Stimulated activated CD4-positive, alpha-beta T cell treated with anti-CD3 and anti-CD28 coated beads, Interleukin-1b, Interleukin-23, amount 100 ng/mL, for 24 hours (primary cell): ENCODE data around the gene ACSL6.

Source experiments
- DNase-seq, 4 experiments: peaks; one replicate each; pipeline ENCODE4 v3.0.0-alpha.2; 2020; ENCODE audit warnings: low read depth in 4 of 4, low spot score in 1 of 4

The ACSL6 gene, protein sequence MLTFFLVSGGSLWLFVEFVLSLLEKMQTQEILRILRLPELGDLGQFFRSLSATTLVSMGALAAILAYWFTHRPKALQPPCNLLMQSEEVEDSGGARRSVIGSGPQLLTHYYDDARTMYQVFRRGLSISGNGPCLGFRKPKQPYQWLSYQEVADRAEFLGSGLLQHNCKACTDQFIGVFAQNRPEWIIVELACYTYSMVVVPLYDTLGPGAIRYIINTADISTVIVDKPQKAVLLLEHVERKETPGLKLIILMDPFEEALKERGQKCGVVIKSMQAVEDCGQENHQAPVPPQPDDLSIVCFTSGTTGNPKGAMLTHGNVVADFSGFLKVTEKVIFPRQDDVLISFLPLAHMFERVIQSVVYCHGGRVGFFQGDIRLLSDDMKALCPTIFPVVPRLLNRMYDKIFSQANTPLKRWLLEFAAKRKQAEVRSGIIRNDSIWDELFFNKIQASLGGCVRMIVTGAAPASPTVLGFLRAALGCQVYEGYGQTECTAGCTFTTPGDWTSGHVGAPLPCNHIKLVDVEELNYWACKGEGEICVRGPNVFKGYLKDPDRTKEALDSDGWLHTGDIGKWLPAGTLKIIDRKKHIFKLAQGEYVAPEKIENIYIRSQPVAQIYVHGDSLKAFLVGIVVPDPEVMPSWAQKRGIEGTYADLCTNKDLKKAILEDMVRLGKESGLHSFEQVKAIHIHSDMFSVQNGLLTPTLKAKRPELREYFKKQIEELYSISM

GRCh38 chr5:132011622-132012343, at the start of gene ACSL6:
TSS of gene ACSL6 (minus strand) at chr5:132011658. CDS start at chr5:132011553, 105 bp downstream.
- no peak for DNase-seq

- DNase-seq: no peak
Measured at GRCh38 chr5:132060501-132061161, 49.2 kb upstream of the ACSL6 start, which contains the start of gene IL3. TSS of gene IL3 (plus strand) at chr5:132060655. CDS start at chr5:132060707, 52 bp downstream.

GRCh38 chr5:132059696-132060500, 48.4 kb upstream of the ACSL6 start:
- no peak for DNase-seq

- DNase-seq: no peak
Measured at GRCh38 chr5:132059043-132059695, 47.7 kb upstream of the ACSL6 start.

GRCh38 chr5:132058646-132059042, 47.2 kb upstream of the ACSL6 start:
- no peak for DNase-seq

GRCh38 chr5:132057498-132058255, 46.2 kb upstream of the ACSL6 start:
- no peak for DNase-seq

- DNase-seq: no peak
Measured at GRCh38 chr5:132056610-132057497, 45.4 kb upstream of the ACSL6 start.

- DNase-seq: no peak
Measured at GRCh38 chr5:132055808-132056609, 44.6 kb upstream of the ACSL6 start.

DNA sequence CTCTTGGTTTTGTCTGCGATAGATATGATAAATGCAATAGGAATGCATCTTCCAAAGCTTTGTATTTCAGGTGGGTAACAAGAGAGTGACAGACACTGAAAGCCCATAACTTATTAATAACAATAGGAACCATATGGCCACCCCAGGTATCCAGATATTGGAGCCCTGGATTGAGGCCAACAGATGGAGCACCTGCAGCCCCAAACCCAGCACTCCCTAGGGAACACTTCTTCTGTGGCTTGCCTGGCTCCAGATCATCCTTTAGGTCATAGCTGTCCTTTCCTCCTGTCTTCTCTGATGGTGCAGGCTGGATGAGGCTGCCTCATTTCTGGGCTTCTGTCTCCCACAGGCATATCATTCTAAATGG, 44.0 kb upstream of the ACSL6 start:
- DNase-seq: no peak

GRCh38 chr5:132054697-132055440, 43.4 kb upstream of the ACSL6 start:
- no peak for DNase-seq

DNA sequence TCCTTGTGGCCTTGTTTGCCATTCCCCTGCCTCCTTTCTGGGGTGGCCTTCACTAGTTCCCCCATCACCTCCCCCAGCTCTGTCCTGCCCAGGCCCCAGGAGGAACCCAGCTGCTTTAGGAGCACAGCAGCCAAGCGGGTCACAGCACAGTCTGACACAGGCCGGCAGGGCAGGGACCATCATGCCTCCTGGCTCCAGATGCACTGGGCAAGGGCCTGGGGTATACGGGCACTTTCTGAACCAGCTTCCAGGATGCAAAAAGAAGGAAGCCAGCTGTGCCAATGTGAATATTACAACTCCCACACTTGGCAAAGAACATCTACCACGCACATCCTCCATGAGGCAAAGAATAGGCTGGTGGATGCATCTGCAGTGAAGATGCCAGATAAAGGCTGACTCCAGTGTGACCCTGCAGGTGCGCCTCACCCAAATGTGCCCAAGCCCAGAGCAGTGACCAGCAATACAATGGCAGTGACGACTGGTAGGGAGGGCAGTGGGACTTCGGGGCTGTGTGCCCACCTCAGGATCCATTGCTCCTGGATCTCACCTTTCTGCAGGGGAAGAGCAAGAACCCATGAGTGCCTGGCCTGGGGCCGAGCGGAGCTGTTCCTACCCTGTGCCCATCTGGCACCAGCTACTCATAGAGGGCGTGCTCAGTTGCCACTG, 42.7 kb upstream of the ACSL6 start:
- no peak for DNase-seq

- DNase-seq: no peak
Measured at GRCh38 chr5:132053483-132053882, 42.0 kb upstream of the ACSL6 start.

- DNase-seq: no peak
Measured at GRCh38 chr5:132052520-132052919, 41.1 kb upstream of the ACSL6 start.

DNA sequence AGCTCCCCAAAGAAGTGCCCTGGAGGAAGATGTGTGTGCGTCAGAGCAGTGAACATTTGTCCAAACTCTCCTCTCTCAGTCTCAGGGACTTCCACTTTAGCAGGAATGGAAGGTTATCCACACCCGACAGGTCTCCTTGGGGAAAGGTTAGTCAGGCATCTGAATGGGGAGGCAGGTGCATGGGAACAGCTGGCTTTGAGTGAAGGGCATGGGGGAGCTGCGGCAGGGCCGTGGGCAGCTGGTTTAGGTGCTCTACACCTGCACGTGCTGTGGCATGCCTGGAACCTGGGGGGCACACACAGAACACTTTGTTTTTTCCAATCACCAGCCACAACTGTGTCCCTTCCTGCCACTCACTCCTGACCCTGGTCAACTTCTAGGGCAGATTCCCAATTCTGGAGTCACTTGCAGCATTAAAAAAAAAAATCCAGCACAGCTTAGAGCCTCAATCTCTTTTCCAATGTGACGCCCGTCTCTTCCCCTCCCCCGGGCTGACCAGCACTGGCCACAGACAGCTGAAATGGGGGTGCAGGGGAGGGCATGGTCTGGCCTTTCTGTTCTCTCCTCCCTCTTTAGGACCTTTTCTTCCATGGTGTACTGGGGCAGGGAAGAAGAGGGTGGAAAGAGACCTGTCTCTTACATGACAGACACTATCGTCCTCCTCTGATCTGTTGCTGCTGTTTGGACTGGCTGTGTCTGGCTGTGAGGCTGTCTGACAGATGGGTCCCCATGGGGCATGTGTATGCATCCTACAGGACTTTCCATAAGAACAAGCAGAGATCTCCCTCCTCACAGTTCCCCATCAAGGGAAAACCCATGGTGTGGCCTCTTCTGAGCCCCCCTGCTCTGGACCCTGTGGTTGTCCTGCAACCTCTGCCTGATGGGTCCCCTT, 39.4 kb upstream of the ACSL6 start:
- DNase-seq: no peak

DNA sequence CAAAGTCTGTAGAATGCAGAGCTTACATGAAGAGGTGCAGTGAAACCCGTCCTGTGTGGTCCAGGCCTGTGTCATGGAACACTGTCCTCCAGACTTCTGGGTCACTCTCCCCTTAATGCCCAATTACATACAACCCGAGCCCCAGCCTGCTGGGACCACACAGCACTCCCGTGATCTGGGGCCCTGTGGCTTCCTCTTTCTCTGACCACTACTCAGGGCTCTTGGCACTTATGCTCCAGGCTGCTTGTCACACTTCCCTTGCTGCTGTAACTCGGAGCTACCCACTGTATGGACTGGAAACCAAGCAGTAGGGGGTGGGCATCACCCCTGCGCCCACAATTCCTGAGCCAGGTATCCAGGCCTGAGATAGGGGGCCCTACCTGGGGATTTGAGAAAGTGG, 38.7 kb upstream of the ACSL6 start:
- no peak for DNase-seq
